GM21528 (cell line): ENCODE measurements around the gene NECAB3.
"Not testable (repeated sequence)": the region's sequence is repeated elsewhere in the genome, so short reads cannot be mapped to it uniquely, and the experiment has no call there.

Experiments
- ATAC-seq: cut with Tn5 transposase; IDR thresholded peaks from one replicate; pipeline ENCODE4 v1.9.1; 2021; ENCODE audit warnings: mild to moderate bottlenecking, moderate library complexity; ENCODE audit not compliant: unreplicated experiment, low FRiP score

The NECAB3 gene

GRCh38 chr20:33698966-33699365 is 24.7 kb upstream of the NECAB3 start:
- ATAC-seq: not testable (repeated sequence)

GRCh38 chr20:33697129-33697528 is 22.9 kb upstream of the NECAB3 start:
- no peak for ATAC-seq

GRCh38 chr20:33696448-33696847 is 22.2 kb upstream of the NECAB3 start:
- ATAC-seq: no peak

- ATAC-seq: no peak
Measured at GRCh38 chr20:33694639-33695012, 20.4 kb upstream of the NECAB3 start.

- no peak for ATAC-seq
Measured at GRCh38 chr20:33693741-33694638, 19.8 kb upstream of the NECAB3 start.

- no peak for ATAC-seq
Measured at GRCh38 chr20:33693289-33693688, 19.1 kb upstream of the NECAB3 start.

GRCh38 chr20:33689973-33690372 is 15.7 kb upstream of the NECAB3 start:
- ATAC-seq: no peak

- no peak for ATAC-seq
Measured at GRCh38 chr20:33689493-33689892, 15.3 kb upstream of the NECAB3 start.

- ATAC-seq: no peak
Measured at GRCh38 chr20:33688938-33689424, 14.8 kb upstream of the NECAB3 start.

- ATAC-seq: no peak
Measured at GRCh38 chr20:33687993-33688937, 14.0 kb upstream of the NECAB3 start.

- ATAC-seq: no peak
Measured at GRCh38 chr20:33687370-33687915, 13.2 kb upstream of the NECAB3 start.

GRCh38 chr20:33686984-33687366 is 12.7 kb upstream of the NECAB3 start:
- no peak for ATAC-seq

GRCh38 chr20:33686100-33686983 is 12.1 kb upstream of the NECAB3 start, which contains the start of gene E2F1:
E2F1 (minus strand) TSS chr20:33686385; CDS start chr20:33686264, 121 bp downstream.
- ATAC-seq: peak; percentile 85

GRCh38 chr20:33685328-33686099 is 11.3 kb upstream of the NECAB3 start:
- ATAC-seq: peak; percentile 47

GRCh38 chr20:33684533-33685327 is 10.5 kb upstream of the NECAB3 start:
- ATAC-seq: peak; percentile 2

- no peak for ATAC-seq
Measured at GRCh38 chr20:33681728-33682353, 7.6 kb upstream of the NECAB3 start.

- no peak for ATAC-seq
Measured at GRCh38 chr20:33681288-33681687, 7.1 kb upstream of the NECAB3 start.

GRCh38 chr20:33680686-33681085 is 6.5 kb upstream of the NECAB3 start:
- ATAC-seq: no peak
